GM12878 (cell line): ENCODE measurements around the gene FRS3. TPM values are rescaled to one million over a fixed set of nuclear protein-coding genes. Genes with fewer than 3 reads are reported as not detected.

Source experiments
- ATAC-seq: fragments of 200-7000 bp; cut with Tn5 transposase; 3 replicates; pipeline ENCODE4 v1.9.1; 2020; ENCODE audit warnings: mild to moderate bottlenecking, moderate library complexity
- BruUV-seq: library from RNA; stranded (reverse); fragments of 400-500 nt; replicated peaks from 2 replicates; lab custom pipeline; 2021; lab: Mats Ljungman, UMichigan
- CTCF ChIA-PET: fragments of 300-600 bp; sonication (Branson Sonifier 250); formaldehyde crosslinking; extraction: SDS; loops from one replicate; lab custom pipeline; 2021; ENCODE audit warnings: inconsistent platforms; lab: Yijun Ruan, JAX
- POLR2A ChIA-PET: fragments of 350-600 bp; formaldehyde crosslinking; extraction: SDS; loops from one replicate; lab custom pipeline; 2021; ENCODE audit warnings: inconsistent platforms; lab: Charles Lee
- RAD21 ChIA-PET: fragments of 300-600 bp; sonication (Branson Sonifier 250); formaldehyde crosslinking; loops from one replicate; lab custom pipeline; 2023; ENCODE audit warnings: antibody characterized with exemption; ENCODE audit not compliant: unreplicated experiment; lab: Charles Lee
- SMC1A ChIA-PET: fragments of 300-600 bp; sonication (Branson Sonifier 250); formaldehyde crosslinking; loops from one replicate; lab custom pipeline; 2023; ENCODE audit not compliant: unreplicated experiment, uncharacterized antibody; lab: Charles Lee
- DNase-seq: peaks from one replicate; pipeline ENCODE4 v3.0.0-alpha.2; 2011; ENCODE audit warnings: low read depth, low spot score
- FAIRE-seq: peaks from 3 replicates; lab custom pipeline; 2011; peaks lifted over from hg19 to GRCh38; lab: Jason Lieb, UNC
- H2AFZ ChIP-seq: 2 replicates; pipeline ENCODE4 v1.6.0; 2011; ENCODE audit warnings: low read depth, low read length, control low read depth; ENCODE audit not compliant: control insufficient read depth
- H3K27ac ChIP-seq: 2 replicates; pipeline ENCODE4 v1.5.1; 2011; ENCODE audit warnings: control low read depth; ENCODE audit not compliant: control insufficient read depth, insufficient read depth
- H3K27me3 ChIP-seq, 2 experiments: replicated peaks in 1 of 2; 2 replicates each; pipeline versions ENCODE4 v1.6.0 to v1.6.1; 2011; ENCODE audit warnings: low read length in 1 of 2; ENCODE audit not compliant: control insufficient read depth in 2 of 2, insufficient read depth in 2 of 2
- H3K36me3 ChIP-seq, 2 experiments: 2 replicates each; pipeline ENCODE4 v1.5.1; 2011; ENCODE audit warnings: low read length in 1 of 2; ENCODE audit not compliant: control insufficient read depth in 2 of 2, insufficient read depth in 2 of 2
- H3K4me1 ChIP-seq: 2 replicates; pipeline ENCODE4 v1.6.1; 2011; ENCODE audit warnings: mild to moderate bottlenecking, low read length, moderate library complexity, mixed read lengths; ENCODE audit not compliant: control insufficient read depth, insufficient read depth
- H3K4me2 ChIP-seq: 2 replicates; pipeline ENCODE4 v1.6.0; 2011; ENCODE audit warnings: control low read depth; ENCODE audit not compliant: control insufficient read depth, insufficient read depth
- H3K4me3 ChIP-seq: fragments of 200-600 bp; sonication (generic); 2 replicates; pipeline ENCODE4 v1.5.1; 2016
- H3K79me2 ChIP-seq: 2 replicates; pipeline ENCODE4 v1.6.0; 2011; ENCODE audit warnings: low read length; ENCODE audit not compliant: control insufficient read depth, insufficient read depth
- H3K9ac ChIP-seq: 2 replicates; pipeline ENCODE4 v1.8.0; 2011; ENCODE audit warnings: low read length, control low read depth, mixed read lengths; ENCODE audit not compliant: control insufficient read depth, insufficient read depth
- H3K9me3 ChIP-seq: replicated peaks from 3 replicates; pipeline ENCODE4 v1.5.1; 2011; ENCODE audit warnings: mild to moderate bottlenecking, low read length; ENCODE audit not compliant: control insufficient read depth, insufficient read depth
- H4K20me1 ChIP-seq: 2 replicates; pipeline ENCODE4 v1.6.0; 2011; ENCODE audit not compliant: control insufficient read depth, insufficient read depth
- BACH1 ChIP-seq: fragments of 450-650 bp; IDR thresholded peaks from 2 replicates; pipeline ENCODE4 v1.6.1; 2017; ENCODE audit warnings: mild to moderate bottlenecking, borderline replicate concordance
- BCL3 ChIP-seq: IDR thresholded peaks from 2 replicates; pipeline ENCODE4 v1.6.1; 2011; ENCODE audit warnings: borderline replicate concordance, low read depth, mild to moderate bottlenecking, moderate library complexity, low read length; ENCODE audit not compliant: insufficient read depth, poor library complexity, severe bottlenecking
- CEBPB ChIP-seq, 2 experiments: fragments of 150-350 bp in 1 of 2; IDR thresholded peaks; 2 replicates each; pipeline ENCODE4 v1.6.1; 2012 to 2014; ENCODE audit warnings: low read depth in 2 of 2, low read length in 2 of 2, borderline replicate concordance in 1 of 2, inconsistent platforms in 1 of 2
- CHD4 ChIP-seq: fragments of 200-600 bp; sonication (generic); IDR thresholded peaks from 2 replicates; pipeline ENCODE4 v1.6.1; 2016; ENCODE audit warnings: mild to moderate bottlenecking
- CREM ChIP-seq: IDR thresholded peaks from 2 replicates; pipeline ENCODE4 v1.6.1; 2014; ENCODE audit warnings: antibody characterized with exemption, low read depth
- EGR1 ChIP-seq, 2 experiments: IDR thresholded peaks; 1 replicate in 1 of 2; 2 replicates in 1 of 2; pipeline ENCODE4 v1.6.1; 2011 to 2012; ENCODE audit warnings: low read depth in 2 of 2, low read length in 2 of 2, borderline replicate concordance in 1 of 2, mild to moderate bottlenecking in 1 of 2, moderate library complexity in 1 of 2
- FOXM1 ChIP-seq: IDR thresholded peaks from 2 replicates; pipeline ENCODE4 v1.6.1; 2012; ENCODE audit warnings: low read depth, mild to moderate bottlenecking, inconsistent platforms, low read length, moderate library complexity
- MEF2B ChIP-seq: fragments of 450-650 bp; IDR thresholded peaks from 2 replicates; pipeline ENCODE4 v1.6.1; 2018; ENCODE audit warnings: mild to moderate bottlenecking, moderate library complexity; ENCODE audit not compliant: partially characterized antibody, poor library complexity, severe bottlenecking
- MXI1 ChIP-seq: fragments of 150-350 bp; IDR thresholded peaks from 2 replicates; pipeline ENCODE4 v1.6.1; 2011; ENCODE audit warnings: low read depth, mild to moderate bottlenecking, inconsistent platforms, low read length, improper control_type of control experiment
- POLR2AphosphoS5 ChIP-seq: IDR thresholded peaks from 2 replicates; pipeline ENCODE4 v1.6.1; 2011; ENCODE audit warnings: mild to moderate bottlenecking, low read length, inconsistent platforms
- RBBP5 ChIP-seq: fragments of 200-600 bp; sonication (generic); conservative IDR thresholded peaks from 2 replicates; pipeline ENCODE4 v1.6.1; 2016
- STAT3 ChIP-seq: IDR thresholded peaks from 2 replicates; pipeline ENCODE4 v1.6.1; 2011; ENCODE audit warnings: low read depth, low read length, improper control_type of control experiment
- ZNF207 ChIP-seq: fragments of 450-650 bp; IDR thresholded peaks from 2 replicates; pipeline ENCODE4 v1.6.1; 2014; ENCODE audit warnings: antibody characterized with exemption, mild to moderate bottlenecking, borderline replicate concordance
- ZNF687 ChIP-seq: fragments of 450-650 bp; IDR thresholded peaks from 2 replicates; pipeline ENCODE4 v1.6.1; 2017; ENCODE audit warnings: mild to moderate bottlenecking, moderate library complexity
- WGBS: methylation state at CpG from one replicate; pipeline ENCODE4 v1.1.6; 2016; ENCODE audit warnings: low lambda C conversion rate; ENCODE audit not compliant: insufficient replicate concordance, insufficient coverage; ENCODE audit errors: missing lambda C conversion rate; 5-methylcytosine and 5-hydroxymethylcytosine counted together
- in situ Hi-C: fragments of 300-500 bp; cut with MboI; formaldehyde crosslinking; loops from 9 replicates; pipeline ENCODE4 v1.14.3; 2018; ENCODE audit warnings: mixed read lengths
- intact Hi-C: fragments of 100-400 bp; cut with micrococcal nuclease; formaldehyde crosslinking; loops from one replicate; pipeline ENCODE4 v1.14.2; 2022; ENCODE audit not compliant: unreplicated experiment
- polyA plus RNA-seq, 11 experiments: library from polyadenylated mRNA; depleted of rRNA in 4 of 11; unstranded in 6 of 11; stranded (reverse) in 5 of 11; fragments of >200 nt; fragmentation: Nextera tagmentation in 4 of 11; fragmentation: Illumina TruSeq in 1 of 11; extraction: Ambion mirVana in 4 of 11; extraction: Trizol in 1 of 11; gene quantifications; 1 replicate in 1 of 11; 2 replicates in 10 of 11; pipeline versions ENCODE4 v1.2.1 to v1.2.3, GENCODE V29; 2011 to 2016; ENCODE audit warnings: inconsistent platforms in 2 of 11, missing spikeins in 2 of 11, low read depth in 1 of 11
- total RNA-seq, 4 experiments: library from RNA; depleted of rRNA in 3 of 4; stranded (reverse); fragments of >200 nt in 3 of 4; fragmentation: Illumina TruSeq in 1 of 4; extraction: Trizol in 1 of 4; gene quantifications; 2 replicates each; pipeline versions ENCODE4 v1.2.1 to v1.2.3, GENCODE V29; 2013 to 2021

Gene FRS3
- total and polyA plus RNA-seq, 10 of the 15 experiments (the other 5 are each of a cell fraction or from before 2014, with no cell fraction given) = 0.05 to 3.4 (median 1.5) TPM

- no peak for TF ChIP-seq BACH1
- no peak for TF ChIP-seq ZNF207
- no peak for TF ChIP-seq FOXM1
- no peak for TF ChIP-seq CEBPB (IDR thresholded peaks at IDR 0.05; ENCODE audit: borderline replicate concordance in 1 of 2, low read depth in 2 of 2, low read length in 2 of 2)
- no peak for TF ChIP-seq MXI1
- no peak for TF ChIP-seq STAT3
- TF ChIP-seq POLR2AphosphoS5 = peak; percentile 9; the same call in 1 of the 2 replicates
- no peak for TF ChIP-seq EGR1 (IDR thresholded peaks at IDR 0.05; ENCODE audit: borderline replicate concordance in 1 of 2, low read depth in 2 of 2, low read length in 2 of 2)
- TF ChIP-seq CREM = no peak
- no peak for TF ChIP-seq CHD4
Observed at GRCh38 chr6:41722969-41723529, 56.7 kb downstream of the FRS3 start (continued).

- FAIRE-seq (no peak), ATAC-seq (no peak), DNase-seq (no peak)
- TSS peak; percentile 2 for BruUV-seq
- Histone ChIP-seq H3K4me3 (peak overlapping the region; percentile 64), H3K4me2 (peak overlapping the region; percentile 99), H3K27me3 (no peaks in the 10 kb centered on the region), H2AFZ (no peak overlapping the region), H3K36me3 (peaks cover 2 to 10% of the 10 kb centered on the region in 2 experiments; a peak in 3 of 4 replicates), H3K27ac (peak overlapping the region; percentile 97), H3K4me1 (peaks cover 79% of the 10 kb centered on the region), H3K9me3 (no peaks in the 10 kb centered on the region), H3K9ac (peak overlapping the region; percentile 91), H4K20me1 (peaks cover 2% of the 10 kb centered on the region; the same call in 1 of the 2 replicates), H3K79me2 (peaks cover 100% of the 10 kb centered on the region)
- WGBS = 97% methylated on average over 3 of the region's 3 CpGs
- ChIA-PET CTCF (interaction anchor here (3.0 to 6.9 kb wide), 4 partner anchors 8 to 16 kb away, joined by 10 to 84 read pairs (median 38); partner anchors contain the start of gene TFEB), RAD21 (interaction anchor here (3.3 to 14.4 kb wide), 3 partner anchors 9 to 16 kb away, joined by 17 to 300 read pairs (median 61); no protein-coding TSS in a partner anchor), POLR2A (interaction anchor here (0.6 to 13.0 kb wide), 4 partner anchors 10 to 466 kb away, joined by 4 to 293 read pairs (median 112); partner anchors contain the start of gene TFEB), SMC1A (interaction anchor here (1.5 to 6.4 kb wide), 4 partner anchors 8 to 181 kb away, joined by 3 to 101 read pairs (median 46); no protein-coding TSS in a partner anchor)
- intact Hi-C loops = no loop called here
- in situ Hi-C loops = no loop called here
- TF ChIP-seq ZNF687 (peak; percentile 43; the same call in 1 of the 2 replicates), RBBP5 (no peak), MEF2B (peak; percentile 12), BCL3 (peak; percentile 67)
Observed at GRCh38 chr6:41721414-41721813, 58.3 kb downstream of the FRS3 start.
